Activated CD4-positive, alpha-beta T cell treated with anti-CD3 and anti-CD28 coated beads, Interleukin-2, amount 10 ng/mL, durations not matched to agents 7 days and 5 days (primary cell): ENCODE measurements around the gene OR10G7. TPM values are rescaled to one million over a fixed set of nuclear protein-coding genes. Genes with fewer than 3 reads are reported as not detected.
"Not testable (repeated sequence)": the region's sequence is repeated elsewhere in the genome, so short reads cannot be mapped to it uniquely, and the experiment has no call there.

Source experiments
- CTCF ChIA-PET: fragments of 350-600 bp; sonication (Branson Sonifier 250); formaldehyde crosslinking; loops from one replicate; lab custom pipeline; 2021; ENCODE audit warnings: antibody characterized with exemption; lab: Charles Lee
- POLR2A ChIA-PET: fragments of 350-600 bp; sonication (Branson Sonifier 250); formaldehyde crosslinking; loops from one replicate; lab custom pipeline; 2021; ENCODE audit warnings: antibody characterized with exemption; lab: Charles Lee
- DNase-seq: peaks from one replicate; pipeline ENCODE4 v3.0.0-alpha.2; 2020
- H3K27ac Mint-ChIP-seq: one replicate; pipeline ENCODE4 v1.8.0; 2021; ENCODE audit warnings: mild to moderate bottlenecking, moderate library complexity, mixed read lengths
- H3K27me3 Mint-ChIP-seq: one replicate; pipeline ENCODE4 v1.8.0; 2021; ENCODE audit warnings: mixed read lengths
- H3K36me3 Mint-ChIP-seq: one replicate; pipeline ENCODE4 v1.8.0; 2021; ENCODE audit warnings: low read depth, mixed read lengths
- H3K4me1 Mint-ChIP-seq: one replicate; pipeline ENCODE4 v1.8.0; 2021; ENCODE audit warnings: mixed read lengths
- H3K4me3 Mint-ChIP-seq: one replicate; pipeline ENCODE4 v1.8.0; 2021; ENCODE audit warnings: mild to moderate bottlenecking, moderate library complexity, mixed read lengths
- H3K9me3 Mint-ChIP-seq: one replicate; pipeline ENCODE4 v1.8.0; 2021; ENCODE audit warnings: mixed read lengths
- total RNA-seq, 2 experiments: library from RNA; stranded (reverse); gene quantifications; one replicate each; pipeline ENCODE4 v1.2.3, GENCODE V29; 2021

Gene OR10G7
- total RNA-seq, 2 experiments from 2014 or later, result not detected

DNA sequence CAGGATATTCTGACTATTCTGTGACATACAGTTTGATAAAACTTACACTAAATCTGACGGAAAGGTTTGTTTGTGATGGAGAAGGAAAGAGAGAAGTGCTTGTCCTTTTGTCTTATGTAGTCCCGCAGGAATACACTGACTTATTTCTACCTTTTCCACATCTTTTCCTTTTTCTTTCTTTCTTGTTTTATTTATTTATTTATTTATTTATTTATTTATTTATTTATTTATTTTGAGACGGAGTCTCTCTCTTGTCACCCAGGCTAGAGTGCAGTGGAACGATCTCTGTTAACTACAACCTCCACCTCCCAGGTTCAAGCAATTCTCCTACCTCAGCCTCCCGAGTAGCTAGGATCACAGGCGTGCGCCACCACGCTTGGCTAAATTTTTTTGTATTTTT lies 31.0 kb upstream of the OR10G7 start:
- ChIA-PET POLR2A (no interaction called here), CTCF (interaction anchor here (1.0 to 1.4 kb wide), 2 partner anchors 122 to 133 kb away, joined by 4 to 11 read pairs; no protein-coding TSS in a partner anchor)
- Mint-ChIP-seq H3K27ac (no peak overlapping the region), H3K4me3 (no peak overlapping the region), H3K4me1 (peaks cover 13% of the 10 kb centered on the region), H3K36me3 (no peaks in the 10 kb centered on the region), H3K27me3 (peaks cover 33% of the 10 kb centered on the region), H3K9me3 (no peaks in the 10 kb centered on the region)
- DNase-seq, result no peak

DNA sequence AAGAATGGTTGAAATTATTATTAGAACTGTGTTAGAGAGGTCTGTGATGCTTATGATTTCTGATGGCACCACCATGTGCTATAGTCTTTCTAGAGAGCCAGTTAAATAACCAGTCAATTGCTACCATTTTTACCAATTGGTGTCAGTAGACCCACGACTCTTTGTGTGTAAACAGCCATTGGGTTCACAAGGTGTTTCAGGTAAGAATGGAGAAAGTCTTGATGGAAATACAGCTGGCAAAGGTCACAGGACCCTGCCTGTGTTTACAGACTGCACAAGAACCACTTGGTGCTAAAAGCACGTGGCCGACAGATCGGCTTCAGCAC lies 30.5 kb upstream of the OR10G7 start:
- ChIA-PET POLR2A (no interaction called here), CTCF (interaction anchor here (1.0 to 1.4 kb wide), 2 partner anchors 123 to 134 kb away, joined by 4 to 11 read pairs; no protein-coding TSS in a partner anchor)
- H3K36me3 Mint-ChIP-seq, result no peaks in the 10 kb centered on the region
- H3K4me3 Mint-ChIP-seq, result no peak overlapping the region
- H3K27me3 Mint-ChIP-seq, result peaks cover 31% of the 10 kb centered on the region
- H3K4me1 Mint-ChIP-seq, result peaks cover 13% of the 10 kb centered on the region
- H3K9me3 Mint-ChIP-seq, result no peaks in the 10 kb centered on the region
- DNase-seq, result no peak
- no peak overlapping the region for H3K27ac Mint-ChIP-seq

DNA sequence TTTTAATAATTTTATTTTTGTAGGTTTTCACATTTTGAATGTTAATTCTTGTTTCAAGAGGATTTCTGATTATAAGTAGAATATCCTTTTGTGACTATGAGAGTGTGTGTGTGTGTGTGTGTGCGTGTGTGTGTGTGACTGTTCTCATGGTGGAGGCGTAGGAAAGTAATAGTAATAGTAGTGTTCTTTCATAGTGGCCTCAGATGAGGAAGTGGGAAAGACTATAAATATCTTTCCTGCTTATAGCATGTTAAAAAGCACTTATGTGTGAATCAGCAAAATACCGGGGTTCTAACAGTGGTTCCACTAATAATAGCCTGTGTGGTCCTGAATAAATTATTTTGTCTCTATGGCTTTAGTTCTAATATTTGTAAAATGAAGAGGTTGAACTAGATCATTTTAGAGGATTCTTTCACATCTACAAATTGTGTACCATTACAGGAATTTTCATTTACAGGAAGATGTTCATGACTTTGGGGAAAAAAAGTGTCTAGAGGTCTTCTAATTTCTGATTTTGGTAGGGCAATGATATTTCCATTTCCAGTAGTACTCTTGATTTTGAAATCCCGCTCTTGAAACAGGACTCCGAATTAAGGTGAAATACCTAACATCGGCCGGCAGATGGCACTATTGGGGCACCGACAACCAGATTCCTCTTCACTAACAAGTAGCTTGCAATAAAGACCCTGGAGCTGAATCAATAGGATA lies 29.9 kb upstream of the OR10G7 start:
- H3K27ac Mint-ChIP-seq, result no peak overlapping the region
- no peak overlapping the region for H3K4me3 Mint-ChIP-seq
- DNase-seq, result peak; percentile 73
- ChIA-PET CTCF (interaction anchor here (1.0 to 1.4 kb wide), 2 partner anchors 123 to 134 kb away, joined by 4 to 11 read pairs; no protein-coding TSS in a partner anchor), POLR2A (no interaction called here)
- H3K27me3 Mint-ChIP-seq, result peaks cover 29% of the 10 kb centered on the region
- no peaks in the 10 kb centered on the region for H3K36me3 Mint-ChIP-seq
- H3K9me3 Mint-ChIP-seq, result no peaks in the 10 kb centered on the region
- peaks cover 11% of the 10 kb centered on the region for H3K4me1 Mint-ChIP-seq

DNA sequence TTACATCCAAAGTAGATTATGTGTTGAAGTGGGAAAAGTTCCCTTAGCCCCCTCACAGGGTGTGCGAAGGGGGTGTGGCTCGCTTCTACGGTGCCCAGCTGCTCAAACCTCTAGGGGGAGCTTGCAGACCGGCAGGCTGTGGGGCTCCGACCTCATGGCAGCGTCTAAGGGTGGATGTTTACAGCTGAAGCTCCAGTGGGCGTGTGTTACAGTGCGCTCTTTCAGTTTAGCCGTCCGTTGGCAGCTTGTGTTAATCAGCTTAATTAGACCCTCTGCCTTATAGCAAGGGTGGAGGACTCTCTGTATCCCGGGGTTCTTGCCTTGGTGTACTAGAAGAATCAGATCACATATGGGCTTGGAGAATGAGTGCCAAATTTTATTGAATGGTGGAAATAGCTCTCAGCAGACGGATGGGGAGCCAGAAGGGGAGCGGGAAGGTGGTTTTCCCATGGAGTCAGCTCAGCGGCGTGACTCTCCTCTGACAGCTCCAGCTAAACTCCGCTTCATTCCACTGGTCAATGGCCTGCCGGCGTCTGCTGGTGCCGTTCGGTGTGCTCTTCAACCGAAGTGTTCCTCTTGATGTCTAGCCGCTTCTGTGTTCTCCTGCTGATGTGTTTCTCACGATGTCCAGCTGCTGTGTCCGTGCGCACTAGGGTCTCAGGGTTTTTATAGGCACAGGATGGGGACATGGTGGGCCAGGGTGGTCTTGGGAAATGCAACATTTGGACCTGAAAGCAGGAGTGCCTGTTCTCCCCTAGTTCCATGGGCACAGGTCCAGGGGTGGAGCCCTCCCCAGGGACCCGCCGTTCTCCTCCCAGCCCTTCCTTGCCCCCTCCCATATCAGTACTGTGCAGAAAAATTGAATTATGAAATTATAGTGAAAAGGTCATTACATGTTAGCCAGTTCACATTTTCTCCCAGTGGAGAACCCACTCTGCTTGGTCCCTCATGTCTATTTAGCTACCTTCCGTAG lies 28.6 kb upstream of the OR10G7 start:
- peaks cover 25% of the 10 kb centered on the region for H3K27me3 Mint-ChIP-seq

DNA sequence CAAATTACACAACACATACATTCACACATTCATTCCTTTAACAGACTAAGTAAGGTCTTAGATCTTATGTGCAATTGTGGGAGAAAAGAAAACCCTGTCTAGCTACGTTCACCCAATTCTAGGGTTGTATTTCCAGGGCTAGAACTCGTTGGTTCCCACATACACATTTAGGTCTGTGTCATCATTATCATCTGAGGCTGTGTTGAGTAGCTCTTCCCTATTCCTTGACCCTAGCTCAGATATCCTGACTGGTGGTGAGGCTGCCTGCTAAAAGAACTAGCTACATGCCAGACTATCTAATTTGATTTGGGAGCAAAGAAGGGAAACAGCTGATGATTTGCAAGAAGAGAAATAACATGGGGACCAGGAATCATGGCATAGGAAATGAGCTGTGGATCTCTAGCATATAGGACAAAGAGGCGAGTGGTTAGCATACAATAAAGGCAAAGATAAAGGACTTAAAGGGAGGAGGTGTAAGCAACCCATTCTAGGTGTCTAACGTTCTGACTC lies 27.5 kb upstream of the OR10G7 start:
- POLR2A ChIA-PET, result no interaction called here

More for the DNA sequence above, 28.6 kb upstream of the OR10G7 start:
- CTCF ChIA-PET, result interaction anchor here (1.0 to 1.2 kb wide), 3 partner anchors 8 to 125 kb away, joined by 3 to 4 read pairs (median 3); no protein-coding TSS in a partner anchor
- DNase-seq, result peak; percentile 58
- Mint-ChIP-seq H3K36me3 (no peaks in the 10 kb centered on the region), H3K9me3 (no peaks in the 10 kb centered on the region), H3K4me1 (peaks cover 11% of the 10 kb centered on the region), H3K27ac (no peak overlapping the region), H3K4me3 (peak overlapping the region; percentile 46)
- POLR2A ChIA-PET, result no interaction called here

DNA sequence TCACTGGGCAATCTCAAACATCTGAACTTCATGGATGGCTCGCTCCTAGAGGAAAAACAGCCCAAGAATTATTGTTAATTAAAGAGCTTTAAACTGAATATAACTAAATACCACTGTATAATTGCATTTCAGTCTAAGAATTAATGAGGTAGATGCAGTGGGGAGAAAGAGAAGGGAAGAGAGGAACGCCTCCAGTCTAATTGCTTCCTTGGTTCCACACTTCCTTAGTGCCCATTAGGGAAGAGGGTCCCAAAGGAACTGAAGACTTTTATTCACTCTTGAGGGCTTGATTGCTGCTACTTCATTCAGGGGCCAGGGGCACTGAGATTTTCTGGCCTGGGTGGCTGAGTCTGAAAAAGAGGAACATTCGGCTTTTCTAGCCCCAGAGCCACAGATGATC lies 11.8 kb upstream of the OR10G7 start:
- Mint-ChIP-seq H3K9me3 (no peaks in the 10 kb centered on the region), H3K27me3 (peaks cover 6% of the 10 kb centered on the region), H3K36me3 (no peaks in the 10 kb centered on the region), H3K4me1 (no peaks in the 10 kb centered on the region), H3K4me3 (no peak overlapping the region), H3K27ac (no peak overlapping the region)
- POLR2A ChIA-PET, result no interaction called here
- CTCF ChIA-PET, result interaction anchor here (0.6 kb wide), 1 partner anchor 72 kb away, joined by 3 read pairs; no protein-coding TSS in a partner anchor
- DNase-seq, result no peak

More for the DNA sequence above, 27.5 kb upstream of the OR10G7 start:
- Mint-ChIP-seq H3K36me3 (no peaks in the 10 kb centered on the region), H3K27ac (no peak overlapping the region), H3K4me3 (no peak overlapping the region), H3K4me1 (peaks cover 11% of the 10 kb centered on the region), H3K27me3 (peaks cover 24% of the 10 kb centered on the region), H3K9me3 (no peaks in the 10 kb centered on the region)
- CTCF ChIA-PET, result interaction anchor here (0.5 to 1.2 kb wide), 2 partner anchors 9 to 747 kb away, joined by 3 to 4 read pairs; no protein-coding TSS in a partner anchor
- DNase-seq, result no peak

DNA sequence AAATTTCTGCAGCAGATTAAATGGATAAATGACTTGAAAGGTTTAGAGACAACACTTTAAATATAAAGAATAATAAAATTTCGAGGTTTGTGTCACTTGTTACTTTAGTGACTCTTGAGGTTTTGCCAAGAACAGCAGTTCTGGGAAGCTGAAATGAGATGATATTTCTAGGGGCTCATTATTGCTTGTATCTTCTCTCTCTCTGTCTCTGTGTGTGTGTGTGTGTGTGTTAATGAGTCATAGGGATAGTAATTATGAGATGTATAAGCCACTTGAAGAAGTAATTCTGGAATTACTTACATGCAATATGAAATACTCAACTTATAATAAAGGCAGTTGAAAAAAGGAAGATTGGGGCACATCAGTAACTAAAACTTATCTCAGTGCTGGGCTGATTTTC lies 9.6 kb upstream of the OR10G7 start:
- no peaks in the 10 kb centered on the region for H3K36me3 Mint-ChIP-seq
- H3K4me1 Mint-ChIP-seq, result no peaks in the 10 kb centered on the region
- DNase-seq, result no peak
- ChIA-PET CTCF (no interaction called here), POLR2A (no interaction called here)
- H3K4me3 Mint-ChIP-seq, result no peak overlapping the region
- H3K27me3 Mint-ChIP-seq, result peaks cover 9% of the 10 kb centered on the region
- no peaks in the 10 kb centered on the region for H3K9me3 Mint-ChIP-seq
- H3K27ac Mint-ChIP-seq, result no peak overlapping the region

DNA sequence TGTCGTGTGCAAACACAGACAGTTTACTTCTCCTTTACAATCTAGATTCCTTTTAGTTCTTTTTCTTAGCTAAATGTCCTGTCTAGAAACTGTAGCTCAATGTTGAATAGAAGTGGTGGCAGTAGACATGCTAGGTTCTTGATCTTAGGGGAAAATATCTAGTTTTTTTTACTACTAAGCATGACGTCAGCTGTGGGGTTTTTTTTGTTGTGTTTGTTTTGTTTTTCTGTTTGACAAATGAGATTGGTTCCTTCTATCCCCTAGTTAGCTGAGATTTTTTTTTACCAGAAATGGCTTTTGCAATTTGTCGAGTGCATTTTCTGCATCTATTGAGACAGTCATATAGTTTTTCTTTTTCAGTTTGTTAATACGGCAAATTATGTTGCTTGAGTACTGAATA lies 2.3 kb upstream of the OR10G7 start:
- Mint-ChIP-seq H3K9me3 (no peaks in the 10 kb centered on the region), H3K4me3 (no peak overlapping the region), H3K36me3 (no peaks in the 10 kb centered on the region), H3K27me3 (peaks cover 2% of the 10 kb centered on the region), H3K27ac (no peak overlapping the region), H3K4me1 (no peaks in the 10 kb centered on the region)
- DNase-seq, result no peak
- POLR2A ChIA-PET, result no interaction called here
- CTCF ChIA-PET, result no interaction called here

DNA sequence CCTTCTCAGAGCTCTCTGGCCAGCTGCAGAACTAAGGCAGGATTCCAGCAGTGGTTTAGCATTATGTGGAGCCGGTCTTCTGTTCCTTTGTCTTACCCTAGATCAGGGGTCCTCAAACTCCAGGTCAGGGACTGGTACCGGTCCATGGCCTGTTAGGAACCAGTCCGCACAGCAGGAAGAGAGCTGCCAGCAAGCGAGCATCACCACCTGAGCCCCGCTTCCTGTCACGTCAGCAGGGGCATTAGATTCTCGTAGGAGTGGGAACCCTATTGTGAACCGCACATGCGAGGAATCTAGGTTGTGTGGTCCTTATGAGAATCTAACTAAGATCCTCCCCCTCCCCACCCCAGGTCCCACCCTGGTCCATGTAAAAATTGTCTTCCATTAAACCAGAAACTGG lies 1.6 kb downstream of the OR10G7 start:
- Mint-ChIP-seq H3K4me3 (no peak overlapping the region), H3K4me1 (no peaks in the 10 kb centered on the region), H3K9me3 (no peaks in the 10 kb centered on the region), H3K27me3 (no peaks in the 10 kb centered on the region), H3K36me3 (no peaks in the 10 kb centered on the region), H3K27ac (no peak overlapping the region)
- DNase-seq, result no peak
- CTCF ChIA-PET, result no interaction called here
- POLR2A ChIA-PET, result no interaction called here

DNA sequence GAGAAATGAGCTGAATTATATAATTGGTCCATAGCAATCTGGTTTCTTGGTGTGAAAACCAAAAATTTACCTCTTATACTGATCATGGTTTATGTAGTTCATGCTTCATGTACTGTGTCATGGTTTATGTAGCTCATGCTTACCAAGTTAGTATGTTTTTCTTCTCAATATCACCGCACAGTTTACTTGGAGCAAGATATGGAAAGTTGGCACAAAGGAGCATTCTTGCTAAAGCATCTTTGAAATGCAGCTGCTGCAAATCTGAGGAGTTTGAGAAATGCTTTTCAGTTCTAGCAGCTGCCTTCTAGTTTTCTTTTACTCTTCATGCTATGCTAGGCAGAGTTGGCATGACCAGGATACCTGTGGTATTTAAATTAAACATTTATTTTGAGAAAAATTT lies 4.5 kb downstream of the OR10G7 start:
- ChIA-PET POLR2A (no interaction called here), CTCF (no interaction called here)
- H3K4me1 Mint-ChIP-seq, result no peaks in the 10 kb centered on the region
- no peaks in the 10 kb centered on the region for H3K9me3 Mint-ChIP-seq
- H3K27ac Mint-ChIP-seq, result no peak overlapping the region
- no peaks in the 10 kb centered on the region for H3K36me3 Mint-ChIP-seq
- no peaks in the 10 kb centered on the region for H3K27me3 Mint-ChIP-seq
- no peak overlapping the region for H3K4me3 Mint-ChIP-seq
- DNase-seq, result no peak

DNA sequence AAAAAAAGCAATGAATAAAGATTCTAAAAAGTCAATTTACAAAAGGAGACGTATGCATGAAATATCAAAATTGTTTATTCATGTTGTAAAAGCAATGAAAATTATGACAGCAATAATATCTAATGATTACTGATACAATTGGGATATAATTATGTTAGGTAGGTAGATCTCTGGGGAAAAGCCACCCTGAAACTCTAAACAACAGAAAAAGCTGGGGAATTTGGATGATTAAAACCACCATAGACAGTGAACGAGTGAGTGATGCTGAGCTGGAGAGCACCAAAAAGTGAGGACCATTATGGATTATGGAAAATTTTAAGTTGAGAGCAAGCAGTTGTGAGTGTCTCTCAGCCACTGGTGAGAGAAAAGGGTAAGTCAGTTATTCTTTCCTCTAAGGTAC lies 14.6 kb downstream of the OR10G7 start, which contains the start of gene OR10G8:
Gene OR10G8 (plus strand): TSS at position 301 of the 400 bp plus-strand sequence. CDS start 2,825 bp downstream, outside the sequence.
- POLR2A ChIA-PET, result no interaction called here

DNA sequence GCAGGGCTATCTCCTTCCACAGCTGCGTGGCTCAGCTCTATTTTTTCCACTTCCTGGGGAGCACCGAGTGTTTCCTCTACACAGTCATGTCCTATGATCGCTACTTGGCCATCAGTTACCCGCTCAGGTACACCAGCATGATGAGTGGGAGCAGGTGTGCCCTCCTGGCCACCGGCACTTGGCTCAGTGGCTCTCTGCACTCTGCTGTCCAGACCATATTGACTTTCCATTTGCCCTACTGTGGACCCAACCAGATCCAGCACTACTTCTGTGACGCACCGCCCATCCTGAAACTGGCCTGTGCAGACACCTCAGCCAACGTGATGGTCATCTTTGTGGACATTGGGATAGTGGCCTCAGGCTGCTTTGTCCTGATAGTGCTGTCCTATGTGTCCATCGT lies 25.3 kb downstream of the OR10G7 start:
- H3K27me3 Mint-ChIP-seq, H3K36me3 Mint-ChIP-seq, H3K4me3 Mint-ChIP-seq, CTCF ChIA-PET, H3K27ac Mint-ChIP-seq, DNase-seq, H3K9me3 Mint-ChIP-seq, H3K4me1 Mint-ChIP-seq, POLR2A ChIA-PET: not testable (repeated sequence)

More for the DNA sequence above, 14.6 kb downstream of the OR10G7 start, which contains the start of gene OR10G8:
- Mint-ChIP-seq H3K27ac (no peak within 1 kb of the TSS), H3K27me3 (peaks cover 2% of the 10 kb centered on the region), H3K9me3 (no peaks in the 10 kb centered on the region), H3K4me3 (no peak within 1 kb of the TSS), H3K36me3 (no peaks in the 10 kb centered on the region), H3K4me1 (no peaks in the 10 kb centered on the region)
- no peak for DNase-seq
- CTCF ChIA-PET, result no interaction called here
